Measurements from ENCODE around the gene PCK1. TPM values are rescaled to one million over a fixed set of nuclear protein-coding genes. Genes with fewer than 3 reads are reported as not detected.

Gene PCK1
- total RNA-seq, 1 donor from 2014 or later = not detected

DNA sequence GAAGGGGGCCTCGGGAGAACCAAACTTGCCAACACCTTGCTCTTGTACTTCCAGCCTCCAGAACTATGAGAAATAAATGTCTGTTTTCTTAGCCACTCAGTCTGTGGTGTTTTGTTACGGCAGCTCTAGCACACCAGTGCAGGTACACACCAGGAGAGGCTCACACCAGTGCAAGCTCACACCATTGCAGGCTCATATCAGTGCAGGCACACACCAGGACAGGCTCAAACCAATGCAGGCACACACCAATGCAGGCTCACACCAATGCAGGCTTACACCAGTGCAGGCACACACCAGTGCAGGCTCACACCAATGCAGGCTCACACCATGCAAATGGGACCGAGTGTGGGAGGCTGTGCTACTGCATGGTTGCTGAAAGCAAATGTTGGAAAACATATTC lies 31.1 kb upstream of the PCK1 start:
- H3K4me1 Mint-ChIP-seq = no peaks in the 10 kb centered on the region
- intact Hi-C loops (cut with micrococcal nuclease) = no loop called here
- H3K27ac Mint-ChIP-seq = no peak overlapping the region
- no peak overlapping the region for H3K4me3 Mint-ChIP-seq
- H3K27me3 Mint-ChIP-seq = peaks cover 14% of the 10 kb centered on the region
- DNase-seq (no peak), ATAC-seq (ENCODE audit: low read depth) (no peak)
- POLR2A ChIA-PET = no interaction called here
- no peaks in the 10 kb centered on the region for H3K36me3 Mint-ChIP-seq (ENCODE audit: low read depth)
- no peaks in the 10 kb centered on the region for H3K9me3 Mint-ChIP-seq
- TF ChIP-seq, protein P1, sequence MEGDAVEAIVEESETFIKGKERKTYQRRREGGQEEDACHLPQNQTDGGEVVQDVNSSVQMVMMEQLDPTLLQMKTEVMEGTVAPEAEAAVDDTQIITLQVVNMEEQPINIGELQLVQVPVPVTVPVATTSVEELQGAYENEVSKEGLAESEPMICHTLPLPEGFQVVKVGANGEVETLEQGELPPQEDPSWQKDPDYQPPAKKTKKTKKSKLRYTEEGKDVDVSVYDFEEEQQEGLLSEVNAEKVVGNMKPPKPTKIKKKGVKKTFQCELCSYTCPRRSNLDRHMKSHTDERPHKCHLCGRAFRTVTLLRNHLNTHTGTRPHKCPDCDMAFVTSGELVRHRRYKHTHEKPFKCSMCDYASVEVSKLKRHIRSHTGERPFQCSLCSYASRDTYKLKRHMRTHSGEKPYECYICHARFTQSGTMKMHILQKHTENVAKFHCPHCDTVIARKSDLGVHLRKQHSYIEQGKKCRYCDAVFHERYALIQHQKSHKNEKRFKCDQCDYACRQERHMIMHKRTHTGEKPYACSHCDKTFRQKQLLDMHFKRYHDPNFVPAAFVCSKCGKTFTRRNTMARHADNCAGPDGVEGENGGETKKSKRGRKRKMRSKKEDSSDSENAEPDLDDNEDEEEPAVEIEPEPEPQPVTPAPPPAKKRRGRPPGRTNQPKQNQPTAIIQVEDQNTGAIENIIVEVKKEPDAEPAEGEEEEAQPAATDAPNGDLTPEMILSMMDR (IDR thresholded peaks at IDR 0.05) = no peak
- CTCF ChIA-PET = no interaction called here

DNA sequence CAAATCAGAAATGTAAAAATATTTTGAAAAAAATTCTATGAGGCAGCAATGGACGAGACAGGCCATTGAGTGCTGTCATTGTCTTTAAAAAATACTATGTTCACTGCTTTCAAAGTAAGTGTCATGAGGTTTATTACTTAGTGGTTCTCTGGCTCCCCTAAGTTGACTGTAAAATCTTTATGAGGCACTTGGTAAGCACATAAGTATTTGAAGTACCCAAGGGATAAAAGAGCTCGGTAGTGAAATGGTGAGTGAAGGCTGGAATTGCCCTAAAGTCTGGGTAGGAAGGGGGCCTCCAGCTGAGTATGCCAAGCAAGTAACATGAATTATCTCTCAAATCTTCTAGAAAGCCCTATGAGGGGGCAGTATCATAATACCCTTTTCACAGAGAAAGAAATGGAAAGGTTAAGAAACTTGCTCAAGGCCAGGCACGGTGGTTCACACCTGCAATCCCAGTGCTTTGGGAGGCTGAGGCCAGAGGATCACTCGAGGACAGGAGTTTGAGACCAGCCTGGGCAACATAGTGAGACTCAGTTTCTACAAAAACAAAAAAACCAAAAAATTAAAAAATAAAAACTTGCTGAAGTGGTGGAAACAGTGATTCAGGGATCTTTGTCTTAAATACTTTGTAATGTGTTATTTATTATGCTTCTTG lies 30.5 kb upstream of the PCK1 start:
- DNase-seq = no peak
- H3K27me3 Mint-ChIP-seq = peaks cover 14% of the 10 kb centered on the region
- CTCF ChIA-PET = no interaction called here
- H3K9me3 Mint-ChIP-seq = no peaks in the 10 kb centered on the region
- no peak for ATAC-seq (ENCODE audit: low read depth)
- TF ChIP-seq, protein P1 (IDR thresholded peaks at IDR 0.05) = no peak
- POLR2A ChIA-PET = no interaction called here
- H3K27ac Mint-ChIP-seq = no peak overlapping the region
- intact Hi-C loops (cut with micrococcal nuclease) = no loop called here
- H3K4me1 Mint-ChIP-seq = no peaks in the 10 kb centered on the region
- H3K4me3 Mint-ChIP-seq = no peak overlapping the region
- H3K36me3 Mint-ChIP-seq (ENCODE audit: low read depth) = no peaks in the 10 kb centered on the region

DNA sequence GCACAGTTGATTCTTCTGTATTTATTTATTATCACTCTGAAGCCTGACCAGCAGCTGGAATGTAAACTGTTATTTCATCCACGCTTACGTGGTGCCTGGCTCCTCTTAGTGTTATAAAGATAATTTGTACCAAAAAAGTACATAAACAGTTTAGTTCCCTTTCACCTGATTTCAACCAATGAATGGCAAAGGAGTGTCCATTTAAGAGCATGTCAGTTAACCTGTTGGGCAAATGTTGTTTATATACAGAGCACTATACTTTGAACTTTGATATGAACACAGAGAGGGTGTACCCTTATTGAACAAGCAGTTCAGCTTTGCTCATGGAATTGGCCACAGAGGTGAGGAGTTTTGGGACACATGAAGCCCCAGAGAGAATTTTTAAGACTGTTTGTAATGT lies 28.8 kb upstream of the PCK1 start:
- H3K4me1 Mint-ChIP-seq = no peaks in the 10 kb centered on the region

DNA sequence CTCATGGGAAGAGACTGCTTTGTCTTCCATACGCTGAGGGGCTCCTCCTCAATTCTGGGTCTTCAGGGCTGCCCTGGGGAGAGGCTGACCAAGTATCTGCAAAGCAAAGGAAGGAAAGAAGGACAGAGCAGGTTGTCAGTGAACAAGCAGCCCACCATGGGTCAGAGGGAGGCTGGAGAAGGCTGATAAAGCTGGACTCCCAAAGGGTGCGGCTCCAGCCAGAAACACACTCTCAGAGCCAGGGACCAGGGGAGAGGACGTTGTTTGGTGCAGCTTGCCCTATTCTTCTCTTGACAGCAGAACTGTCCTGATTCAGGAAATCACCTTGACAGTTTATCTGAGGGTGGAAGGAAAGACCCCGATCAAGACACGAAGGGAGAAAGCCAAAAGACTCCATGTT lies 25.6 kb upstream of the PCK1 start:
- ChIA-PET POLR2A (no interaction called here), CTCF (no interaction called here)
- no peak overlapping the region for H3K27ac Mint-ChIP-seq
- no peak for DNase-seq
- intact Hi-C loops (cut with micrococcal nuclease) = no loop called here
- TF ChIP-seq, protein P1 (IDR thresholded peaks at IDR 0.05) = no peak
- H3K27me3 Mint-ChIP-seq = peaks cover 33% of the 10 kb centered on the region
- no peak for ATAC-seq (ENCODE audit: low read depth)
- no peaks in the 10 kb centered on the region for H3K36me3 Mint-ChIP-seq (ENCODE audit: low read depth)
- H3K9me3 Mint-ChIP-seq = peaks cover 4% of the 10 kb centered on the region
- no peaks in the 10 kb centered on the region for H3K4me1 Mint-ChIP-seq
- no peak overlapping the region for H3K4me3 Mint-ChIP-seq

More for the DNA sequence above, 28.8 kb upstream of the PCK1 start:
- Mint-ChIP-seq H3K9me3 (no peaks in the 10 kb centered on the region), H3K27ac (no peak overlapping the region), H3K4me3 (no peak overlapping the region), H3K27me3 (peaks cover 21% of the 10 kb centered on the region), H3K36me3 (ENCODE audit: low read depth) (no peaks in the 10 kb centered on the region)
- POLR2A ChIA-PET = no interaction called here
- TF ChIP-seq, protein P1 (IDR thresholded peaks at IDR 0.05) = no peak
- no peak for ATAC-seq (ENCODE audit: low read depth)
- DNase-seq = no peak
- CTCF ChIA-PET = no interaction called here
- intact Hi-C loops (cut with micrococcal nuclease) = no loop called here

DNA sequence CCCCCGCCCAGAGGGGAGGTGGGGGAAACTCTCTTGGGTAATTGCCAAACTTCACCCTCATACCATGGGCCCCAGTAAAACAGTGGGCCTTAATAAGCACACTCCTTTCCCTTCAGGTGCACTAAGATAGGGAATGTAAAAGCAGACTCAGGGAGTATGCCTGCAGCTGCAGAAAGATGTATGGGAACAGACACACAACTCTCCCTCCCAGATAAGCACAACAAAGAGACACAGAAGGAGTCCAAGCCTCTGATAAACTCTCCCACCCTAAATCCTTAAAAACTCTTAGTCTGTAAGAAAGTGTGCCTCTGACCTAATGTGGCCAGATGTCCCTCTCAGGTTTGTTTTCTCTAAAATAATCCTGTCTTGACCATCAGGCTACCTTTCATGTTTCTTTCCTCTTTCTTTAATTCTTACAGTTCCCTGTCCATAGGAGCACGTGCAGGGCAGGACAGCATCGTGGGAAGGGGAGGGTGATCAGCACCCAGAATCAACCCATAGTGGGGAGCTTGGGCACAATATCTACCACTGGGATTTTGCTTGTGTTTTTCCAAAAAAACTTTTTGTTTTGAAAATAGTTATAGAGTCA lies 24.7 kb upstream of the PCK1 start:
- ATAC-seq (ENCODE audit: low read depth) (no peak), DNase-seq (no peak)
- POLR2A ChIA-PET = no interaction called here
- H3K27me3 Mint-ChIP-seq = peaks cover 41% of the 10 kb centered on the region
- H3K4me1 Mint-ChIP-seq = no peaks in the 10 kb centered on the region
- intact Hi-C loops (cut with micrococcal nuclease) = no loop called here
- H3K36me3 Mint-ChIP-seq (ENCODE audit: low read depth) = no peaks in the 10 kb centered on the region
- peaks cover 4% of the 10 kb centered on the region for H3K9me3 Mint-ChIP-seq
- H3K4me3 Mint-ChIP-seq = no peak overlapping the region
- CTCF ChIA-PET = no interaction called here
- no peak overlapping the region for H3K27ac Mint-ChIP-seq
- TF ChIP-seq, protein P1 (IDR thresholded peaks at IDR 0.05) = no peak

Data from activated B cell treated with CpG ODN at 0.5 μM for 24 hours (primary cell).